ENCODE data around the gene CDHR3. TPM values are rescaled to one million over a fixed set of nuclear protein-coding genes. Genes with fewer than 3 reads are reported as not detected.

The CDHR3 gene, protein sequence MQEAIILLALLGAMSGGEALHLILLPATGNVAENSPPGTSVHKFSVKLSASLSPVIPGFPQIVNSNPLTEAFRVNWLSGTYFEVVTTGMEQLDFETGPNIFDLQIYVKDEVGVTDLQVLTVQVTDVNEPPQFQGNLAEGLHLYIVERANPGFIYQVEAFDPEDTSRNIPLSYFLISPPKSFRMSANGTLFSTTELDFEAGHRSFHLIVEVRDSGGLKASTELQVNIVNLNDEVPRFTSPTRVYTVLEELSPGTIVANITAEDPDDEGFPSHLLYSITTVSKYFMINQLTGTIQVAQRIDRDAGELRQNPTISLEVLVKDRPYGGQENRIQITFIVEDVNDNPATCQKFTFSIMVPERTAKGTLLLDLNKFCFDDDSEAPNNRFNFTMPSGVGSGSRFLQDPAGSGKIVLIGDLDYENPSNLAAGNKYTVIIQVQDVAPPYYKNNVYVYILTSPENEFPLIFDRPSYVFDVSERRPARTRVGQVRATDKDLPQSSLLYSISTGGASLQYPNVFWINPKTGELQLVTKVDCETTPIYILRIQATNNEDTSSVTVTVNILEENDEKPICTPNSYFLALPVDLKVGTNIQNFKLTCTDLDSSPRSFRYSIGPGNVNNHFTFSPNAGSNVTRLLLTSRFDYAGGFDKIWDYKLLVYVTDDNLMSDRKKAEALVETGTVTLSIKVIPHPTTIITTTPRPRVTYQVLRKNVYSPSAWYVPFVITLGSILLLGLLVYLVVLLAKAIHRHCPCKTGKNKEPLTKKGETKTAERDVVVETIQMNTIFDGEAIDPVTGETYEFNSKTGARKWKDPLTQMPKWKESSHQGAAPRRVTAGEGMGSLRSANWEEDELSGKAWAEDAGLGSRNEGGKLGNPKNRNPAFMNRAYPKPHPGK
- total RNA-seq (2011; cell fraction: chromatin; rRNA removed; ENCODE audit: low replicate concordance), result 0.56 and 1.1 TPM in 2 replicates
- total RNA-seq (2011; cell fraction: nucleolus; rRNA removed), result 0.50 and 0.79 TPM in 2 replicates
- total RNA-seq (2011; cell fraction: nucleoplasm; rRNA removed), result 1.3 and 2.3 TPM in 2 replicates
- total RNA-seq (2014; rRNA removed), result 0.09 and 0.37 TPM in 2 replicates
- 0.26 and 0.36 TPM in 2 replicates for total RNA-seq (2014; rRNA removed; fragmentation: Illumina TruSeq; extraction: Trizol)
- total RNA-seq (2015; rRNA removed; fragmentation: Illumina TruSeq; extraction: Trizol), result 0.11 TPM in 1 of 2 replicates, not detected in the other
- 0.34 and 0.66 TPM in 2 replicates for total RNA-seq (2021)
- polyA plus RNA-seq (2011; rRNA removed), result 0.15 and 0.33 TPM in 2 replicates
- 0.09 and 0.18 TPM in 2 replicates for polyA plus RNA-seq (2011; cell fraction: cytosol; rRNA removed)
- polyA plus RNA-seq (2011; cell fraction: nucleus; rRNA removed), result 0.62 and 0.70 TPM in 2 replicates
- 0.28 and 0.44 TPM in 2 replicates for polyA plus RNA-seq (2012)
- polyA plus RNA-seq (2014; fragmentation: Illumina TruSeq; extraction: Trizol), result 0.10 and 0.18 TPM in 2 replicates
- under 1 TPM in 1 of 2 experiments, not detected in 1; 0.03 TPM for polyA plus RNA-seq (2014; fragmentation: Nextera tagmentation; extraction: Ambion mirVana)
- 0.19 and 0.30 TPM in 2 replicates for polyA plus RNA-seq (2014; rRNA removed)
- 0.36 TPM in 1 of 2 replicates, not detected in the other for polyA minus RNA-seq (2011; rRNA and poly(A)+ RNA removed)
- polyA minus RNA-seq (2011; cell fraction: cytosol; rRNA and poly(A)+ RNA removed), result not detected in 2 replicates
- polyA minus RNA-seq (2011; cell fraction: nucleus; rRNA and poly(A)+ RNA removed), result 0.54 and 0.67 TPM in 2 replicates
- Bru-seq, nascent RNA, result percentile 8 among the genes with signal in this experiment
- percentile 3 among the genes with signal in this experiment for BruChase-seq, experiment 1, labeled RNA remaining after a 2-hour chase
- percentile 10 among the genes with signal in this experiment for BruChase-seq, experiment 2, labeled RNA remaining after a 6-hour chase
- long read RNA-seq, experiment 1, partial matches to known transcripts, result 0 of 2 reads
- long read RNA-seq, experiment 1, other reads (novel, unspliced or antisense), result 2 of 2 reads
- long read RNA-seq, experiment 2, result 0 reads
- long read RNA-seq, experiment 3, result 0 reads

DNA sequence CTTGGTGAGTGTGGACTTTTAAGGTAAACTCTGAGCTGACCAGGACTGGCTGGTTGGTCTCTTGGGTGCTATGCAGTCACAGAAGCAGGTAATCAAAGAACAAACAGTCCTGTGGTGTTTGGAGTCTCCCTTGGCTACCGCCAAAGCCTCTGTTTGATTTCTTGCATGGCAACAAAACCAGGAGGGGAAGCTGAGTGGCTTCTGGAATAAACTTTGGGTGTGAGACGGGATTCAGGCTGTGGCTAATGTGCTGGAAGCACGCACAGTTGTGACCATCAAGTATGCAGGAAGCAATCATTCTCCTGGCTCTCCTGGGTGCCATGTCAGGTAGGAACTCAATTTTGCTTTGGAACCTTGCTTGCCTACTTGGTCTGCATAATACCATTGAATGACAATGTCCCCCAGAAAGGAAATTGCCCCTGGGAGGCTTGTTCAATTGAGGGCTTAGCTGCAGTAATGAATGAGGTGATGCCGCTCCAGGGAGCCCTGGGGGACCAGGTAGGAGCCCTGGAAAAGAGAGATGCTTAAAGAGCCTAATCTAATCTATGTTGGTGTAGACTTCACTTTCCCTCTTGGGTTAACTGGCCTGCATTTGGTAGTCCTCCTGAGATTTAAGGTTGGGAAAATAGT lies at the start of gene CDHR3:
Gene CDHR3 (plus strand): TSS at position 227 of the 630 bp plus-strand sequence. CDS start 55 bp downstream, at position 282.
- CTCF ChIA-PET (ENCODE audit: low intra/inter-chr PET ratio), result no interaction called here
- FAIRE-seq, result no peak

More for the DNA sequence above, at the start of gene CDHR3:
- intact Hi-C loops (cut with micrococcal nuclease), result no loop called here
- Histone ChIP-seq H3K9me1 (ENCODE audit: control insufficient read depth, insufficient read depth, low read length) (no peaks in the 10 kb centered on the region), H2AFZ (ENCODE audit: low read depth, low read length) (no peak within 1 kb of the TSS), H3K9me3 (replicated peaks; ENCODE audit: control insufficient read depth, insufficient read depth, low read depth, low read length) (no peaks in the 10 kb centered on the region), H3K27me3 (ENCODE audit: control insufficient read depth in 2 of 2, insufficient read depth in 2 of 2, low read length in 2 of 2) (peaks cover 30 to 39% of the 10 kb centered on the region in 2 experiments), H3K79me2 (ENCODE audit: control insufficient read depth, insufficient read depth, low read length) (no peaks in the 10 kb centered on the region), H3K36me3 (ENCODE audit: control insufficient read depth, insufficient read depth, low read length) (no peaks in the 10 kb centered on the region), H3K4me3 (no peak within 1 kb of the TSS), H3K9ac (ENCODE audit: insufficient read depth in 1 of 2, low read depth in 2 of 2, low read length in 2 of 2) (no peak within 1 kb of the TSS), H3K4me1 (replicated peaks in 1 of 2; ENCODE audit: control insufficient read depth in 2 of 2, insufficient read depth in 2 of 2, low read length in 2 of 2) (no peaks in the 10 kb centered on the region), H4K20me1 (replicated peaks; ENCODE audit: control insufficient read depth, insufficient read depth, low read length) (0 out of 2 replicates have a peak, but pooled peaks cover 4% of the 10 kb centered on the region), H3K4me2 (ENCODE audit: insufficient read depth, low read length) (no peak within 1 kb of the TSS), H3K27ac (ENCODE audit: extremely low read depth, low read depth, low read length) (no peak within 1 kb of the TSS)
- ATAC-seq, result no peak
- TF ChIP-seq ZNF274 (IDR thresholded peaks at IDR 0.05; ENCODE audit: borderline replicate concordance, low read depth, low read length) (no peak), ZNF75A (CRISPR knock-in tag; IDR thresholded peaks at IDR 0.05) (no peak), NCOA6 (IDR thresholded peaks at IDR 0.05) (no peak)
- POLR2A ChIA-PET, result interaction anchor here (0.7 kb wide), 1 partner anchor 16 kb away, joined by 3 read pairs; no protein-coding TSS in a partner anchor
- in situ Hi-C loops (cut with MboI), result no loop called here
- BruUV-seq (replicated peaks), result no TSS peak
- DNase-seq (ENCODE audit: extremely low read depth in 1 of 4, low spot score in 3 of 4), result no peak
- 0% methylated on average over 4 of the region's 4 CpGs for WGBS (ENCODE audit: insufficient coverage, low coverage, missing lambda C conversion rate)

Measured in K562 (cell line).